ENCODE measurements around the gene PSMD1.

The PSMD1 gene

DNA sequence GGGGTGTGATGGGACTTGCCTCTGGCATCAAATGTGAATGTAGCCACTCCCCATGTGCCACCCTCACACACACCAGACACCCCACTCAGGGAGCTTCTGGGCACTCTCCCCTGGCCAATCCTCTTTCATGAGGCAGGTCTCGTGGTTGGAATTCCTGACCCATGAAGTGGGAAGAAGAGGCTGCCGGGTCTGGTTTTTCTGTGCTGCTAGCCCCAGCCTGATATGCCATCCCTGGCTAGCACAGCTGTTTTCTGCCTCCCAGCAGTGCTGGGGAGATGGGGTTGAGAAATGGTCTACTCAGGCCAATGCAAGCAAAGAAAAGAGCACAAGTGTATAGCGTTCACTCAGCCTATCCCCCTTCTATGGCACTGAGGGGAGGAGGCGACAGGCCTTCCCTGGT lies 20.5 kb upstream of the PSMD1 start:
- DNase-seq = no peak

DNA sequence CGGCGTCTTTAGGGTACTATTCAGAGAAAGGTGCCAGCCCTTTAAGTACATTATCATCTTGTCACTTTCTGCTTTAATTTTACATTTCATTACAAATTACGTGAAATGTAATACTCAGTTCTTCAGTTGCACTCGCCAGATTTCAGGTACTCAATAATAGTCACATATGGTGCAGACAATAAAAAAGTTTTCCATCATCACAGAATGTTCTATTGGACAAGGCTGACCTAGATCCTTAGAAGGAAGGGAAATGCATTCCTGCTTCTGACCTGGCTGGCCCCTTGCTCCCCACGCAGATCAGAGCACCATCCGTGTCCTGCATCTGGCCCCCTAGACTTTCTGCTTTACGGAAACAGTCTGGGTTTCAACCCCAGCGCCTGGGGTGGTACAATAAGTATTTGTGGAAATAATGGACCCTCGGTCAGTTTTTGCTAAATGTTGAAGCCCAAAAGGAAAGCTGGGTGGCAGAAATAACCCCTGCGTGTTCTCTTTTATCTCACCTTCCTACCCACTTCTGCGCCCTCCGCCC lies 20.0 kb upstream of the PSMD1 start:
- no peak for DNase-seq

DNA sequence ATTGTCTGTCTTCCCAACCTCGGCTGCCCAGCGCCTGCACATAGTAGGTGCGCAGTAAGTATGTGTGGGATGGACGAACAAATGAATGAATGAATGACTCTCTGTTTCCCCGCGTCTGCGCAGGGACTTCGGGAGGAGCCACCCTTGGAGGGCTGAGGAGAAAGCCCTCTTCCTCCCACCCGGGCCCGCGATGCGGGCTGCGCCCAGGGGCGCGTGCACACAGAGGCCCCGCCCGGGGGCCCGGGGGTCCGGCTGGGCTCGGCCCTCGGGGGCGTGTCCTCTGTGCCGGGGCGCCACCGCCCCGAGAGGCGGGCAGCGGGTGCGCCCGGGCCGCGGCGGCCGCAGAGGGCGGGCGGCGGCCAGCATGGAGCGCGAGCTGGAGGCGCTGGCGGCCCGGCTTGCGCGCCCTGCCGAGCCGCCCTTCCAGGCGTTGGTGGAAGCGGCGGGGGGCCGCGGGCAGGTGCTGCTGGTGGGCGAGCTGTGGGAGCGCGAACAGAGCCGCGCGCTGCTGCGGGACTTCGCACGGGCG lies 19.4 kb upstream of the PSMD1 start, which contains the start of gene C2orf72:
Gene C2orf72 (plus strand): TSS at position 322 of the 529 bp plus-strand sequence. CDS start 43 bp downstream, at position 365.
- no peak for DNase-seq

DNA sequence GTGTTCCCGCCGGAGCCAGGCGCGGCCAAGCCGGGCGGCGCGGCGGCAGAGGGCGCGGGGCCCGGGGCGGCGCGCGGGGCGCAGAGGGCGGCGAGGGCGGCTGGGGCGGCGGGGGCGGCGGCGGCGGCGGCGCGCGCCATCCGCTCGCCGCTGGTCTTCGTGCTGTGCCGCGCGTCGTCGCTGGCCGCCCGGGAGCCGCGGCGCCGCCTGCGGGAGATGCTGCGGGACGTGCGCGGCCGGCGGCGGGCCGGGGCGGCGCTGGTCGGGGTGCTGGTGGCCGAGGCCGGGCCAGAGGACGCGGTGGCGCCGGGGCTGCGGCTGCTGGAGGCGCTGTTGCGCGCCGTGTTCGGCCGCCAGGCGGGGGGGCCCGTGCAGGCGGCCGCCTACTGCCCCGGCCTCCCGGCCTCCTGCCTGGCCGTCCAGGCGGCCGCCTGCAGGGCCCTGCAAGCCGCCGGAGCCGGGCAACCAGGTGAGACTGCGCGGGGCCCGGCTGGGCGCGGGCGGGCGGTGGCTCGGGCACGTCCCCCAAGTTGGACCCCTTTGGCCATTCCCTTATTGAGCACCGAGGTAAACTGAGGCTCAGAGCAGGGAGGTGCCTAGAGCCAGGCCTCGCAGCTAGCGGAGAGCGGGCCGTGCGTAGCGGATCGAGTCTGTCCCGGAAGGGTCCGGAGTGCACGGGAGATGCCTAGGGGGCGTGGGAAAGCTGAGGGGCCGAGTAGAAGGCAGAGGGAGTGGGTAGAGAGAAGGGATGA lies 18.8 kb upstream of the PSMD1 start:
- DNase-seq = no peak

DNA sequence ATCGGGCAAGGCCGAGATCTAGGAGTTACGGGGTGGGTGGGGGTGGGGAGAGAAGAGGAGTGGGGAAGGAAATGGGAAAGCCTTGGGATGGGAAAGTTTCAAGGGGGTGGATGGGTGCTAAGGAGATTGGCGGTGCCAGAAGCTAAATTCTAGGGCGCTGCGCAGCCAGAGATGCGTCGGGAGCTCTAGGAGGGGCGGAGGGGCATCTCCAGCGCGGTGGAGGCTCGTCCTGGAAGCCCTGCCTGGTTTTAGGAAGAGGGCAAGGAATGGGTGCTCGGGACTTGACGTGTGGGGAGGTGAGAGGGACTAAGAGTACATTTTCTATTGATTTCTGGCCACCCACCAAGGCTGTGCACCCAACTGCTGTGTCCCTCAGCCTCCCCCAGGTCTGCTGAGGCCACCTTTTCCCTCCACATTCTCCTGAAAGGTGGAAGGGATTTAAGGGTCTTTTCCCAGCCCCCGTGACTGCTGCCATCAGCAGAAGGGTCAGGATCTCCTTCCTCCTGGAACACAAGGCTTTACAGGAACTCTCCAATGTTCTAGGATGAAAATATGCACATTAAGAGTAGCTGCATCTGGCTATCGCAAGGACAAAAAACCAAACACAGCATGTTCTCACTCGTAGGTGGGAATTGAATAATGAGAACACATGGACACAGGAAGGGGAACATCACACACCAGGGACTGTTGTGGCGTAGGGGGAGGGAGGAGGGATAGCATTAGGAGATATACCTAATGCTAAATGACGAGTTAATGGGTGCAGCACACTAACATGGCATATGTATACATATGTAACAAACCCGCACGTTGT lies 18.0 kb upstream of the PSMD1 start:
- DNase-seq = no peak

DNA sequence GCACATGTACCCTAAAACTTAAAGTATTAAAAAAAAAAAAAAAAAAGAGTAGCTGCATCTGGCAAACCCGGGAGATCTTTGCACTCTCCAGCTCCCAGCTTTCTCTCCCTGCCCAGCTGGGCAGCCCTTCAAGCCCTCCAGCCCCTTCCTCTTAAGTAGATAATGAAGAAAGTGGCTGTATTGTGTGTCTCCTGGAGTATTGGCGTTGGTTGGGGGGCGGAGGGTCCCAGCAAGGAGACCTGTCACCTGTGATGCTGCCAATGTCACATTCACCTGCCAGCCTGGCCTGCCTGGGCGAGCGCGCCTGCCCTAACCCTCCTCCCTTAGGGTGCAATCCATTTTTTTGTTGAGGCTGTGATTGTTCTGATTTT lies 17.4 kb upstream of the PSMD1 start:
- no peak for DNase-seq

DNA sequence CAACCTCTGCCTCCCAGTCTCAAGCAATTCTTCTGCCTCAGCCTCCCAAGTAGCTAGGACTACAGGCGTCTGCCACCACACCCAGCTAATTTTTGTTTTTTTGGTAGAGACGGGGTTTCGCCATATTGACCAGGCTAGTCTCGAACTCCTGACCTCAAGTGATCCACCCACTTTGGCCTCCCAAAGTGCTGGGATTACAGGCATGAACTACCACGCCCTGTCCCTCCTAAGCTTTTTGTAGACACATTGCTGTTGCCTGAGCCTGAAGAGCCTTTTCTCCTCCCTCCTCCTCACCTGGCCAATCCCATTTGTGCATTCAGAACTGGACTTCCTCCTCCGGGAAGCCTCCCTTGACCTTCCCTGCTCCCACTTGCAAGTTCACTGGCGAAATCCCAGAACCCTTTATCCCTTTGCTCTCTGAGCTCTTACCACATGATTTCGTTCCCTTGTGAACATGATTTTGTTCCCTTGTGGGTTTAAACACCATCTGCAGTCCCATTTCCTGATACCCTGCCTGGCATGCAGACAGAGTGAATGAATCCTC lies 16.8 kb upstream of the PSMD1 start:
- DNase-seq = no peak

DNA sequence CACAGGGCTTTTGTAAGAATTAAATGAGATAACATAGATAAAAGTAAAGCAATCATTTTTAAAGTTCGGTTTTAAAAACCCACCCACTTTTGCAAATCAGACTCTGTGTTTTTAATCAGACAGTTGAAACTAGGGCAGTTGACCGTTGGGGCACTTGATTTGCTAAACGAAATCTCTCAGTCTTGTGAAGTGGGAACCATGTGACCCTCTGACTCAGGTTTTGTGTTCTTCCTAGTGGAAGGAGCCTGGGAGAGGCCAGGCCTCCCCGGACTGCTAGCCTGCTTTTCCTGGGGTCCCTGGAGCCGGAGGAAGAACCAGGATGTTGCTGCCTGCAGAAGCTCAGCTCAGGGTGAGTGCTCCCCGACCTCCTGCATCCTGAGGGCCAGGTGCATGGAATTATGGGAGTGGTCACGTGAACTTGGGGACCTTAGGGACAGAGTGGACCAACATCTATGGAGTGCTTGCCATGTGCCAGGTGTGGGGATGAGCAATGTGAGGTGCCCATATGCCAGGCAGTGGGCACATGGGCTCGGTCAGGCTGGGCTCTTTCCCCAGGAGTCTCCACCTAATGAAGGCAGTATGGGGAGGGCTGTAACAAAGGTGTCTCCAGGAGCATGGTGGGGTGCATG lies 15.5 kb upstream of the PSMD1 start:
- no peak for DNase-seq

DNA sequence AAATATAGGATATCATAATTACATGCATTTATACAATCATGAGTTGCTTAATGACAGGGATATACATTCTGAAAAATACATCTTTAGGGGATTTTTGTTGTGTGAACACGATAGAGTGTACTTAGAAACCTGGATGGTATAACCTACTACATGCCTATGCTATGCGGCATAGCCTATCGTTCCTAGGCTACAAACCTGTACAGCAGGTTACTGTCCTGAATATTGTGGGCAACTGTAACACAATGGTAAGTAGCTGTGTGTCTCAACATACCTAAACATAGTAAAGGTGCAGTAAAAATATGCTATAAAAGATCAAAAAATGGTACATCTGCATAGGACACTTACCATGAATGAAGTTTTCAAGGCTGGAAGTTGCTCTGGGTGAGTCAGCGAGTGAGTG lies 12.9 kb upstream of the PSMD1 start:
- DNase-seq = no peak

DNA sequence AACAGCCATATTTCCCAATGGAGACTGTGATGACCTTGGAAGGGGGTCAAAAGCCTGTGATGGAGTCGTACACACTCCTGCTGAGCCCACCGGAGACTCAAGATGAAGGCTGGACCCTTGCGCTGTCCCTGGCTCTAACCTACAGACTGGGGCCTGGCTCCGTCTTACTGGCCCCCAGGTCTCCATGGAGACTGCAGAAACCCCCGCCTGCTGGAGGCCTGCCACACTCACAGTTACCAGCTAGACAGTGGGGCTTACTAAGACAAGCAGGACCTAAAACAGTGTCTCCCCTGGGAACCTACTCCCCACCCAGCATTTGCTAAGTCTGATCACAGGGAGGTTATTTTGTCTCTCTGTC lies 9.8 kb upstream of the PSMD1 start:
- no peak for DNase-seq

DNA sequence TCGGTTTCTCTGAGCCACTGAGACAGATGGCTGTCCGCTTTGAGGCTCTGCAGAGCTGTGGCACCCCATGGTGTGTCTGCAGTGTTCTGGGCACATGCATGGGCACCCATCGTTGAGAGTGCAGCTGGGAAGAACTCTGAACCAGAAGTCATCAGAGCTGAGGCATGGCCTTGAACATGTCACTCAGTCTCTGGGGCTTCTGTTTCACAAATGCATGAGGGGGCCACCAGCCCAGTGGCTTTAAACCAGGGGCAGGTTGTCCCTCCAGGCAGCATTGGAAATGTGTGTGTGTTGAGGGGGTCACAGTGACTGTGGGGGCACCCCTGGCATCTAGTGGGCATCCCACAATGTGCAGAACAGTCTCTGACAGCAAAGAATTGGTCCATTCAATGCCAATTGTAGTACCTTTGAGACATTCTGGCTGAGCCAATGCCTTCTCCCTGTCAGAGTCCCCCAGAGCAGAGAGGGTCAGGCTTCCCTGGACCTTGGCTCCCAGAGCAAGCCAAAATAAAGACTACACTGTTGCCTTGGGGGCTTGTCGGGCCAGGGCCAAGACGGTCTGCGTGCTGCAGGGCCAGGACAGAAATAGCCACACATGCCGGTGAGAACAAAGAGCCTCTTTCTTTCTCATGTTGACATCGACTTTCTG lies 9.3 kb upstream of the PSMD1 start:
- no peak for DNase-seq

DNA sequence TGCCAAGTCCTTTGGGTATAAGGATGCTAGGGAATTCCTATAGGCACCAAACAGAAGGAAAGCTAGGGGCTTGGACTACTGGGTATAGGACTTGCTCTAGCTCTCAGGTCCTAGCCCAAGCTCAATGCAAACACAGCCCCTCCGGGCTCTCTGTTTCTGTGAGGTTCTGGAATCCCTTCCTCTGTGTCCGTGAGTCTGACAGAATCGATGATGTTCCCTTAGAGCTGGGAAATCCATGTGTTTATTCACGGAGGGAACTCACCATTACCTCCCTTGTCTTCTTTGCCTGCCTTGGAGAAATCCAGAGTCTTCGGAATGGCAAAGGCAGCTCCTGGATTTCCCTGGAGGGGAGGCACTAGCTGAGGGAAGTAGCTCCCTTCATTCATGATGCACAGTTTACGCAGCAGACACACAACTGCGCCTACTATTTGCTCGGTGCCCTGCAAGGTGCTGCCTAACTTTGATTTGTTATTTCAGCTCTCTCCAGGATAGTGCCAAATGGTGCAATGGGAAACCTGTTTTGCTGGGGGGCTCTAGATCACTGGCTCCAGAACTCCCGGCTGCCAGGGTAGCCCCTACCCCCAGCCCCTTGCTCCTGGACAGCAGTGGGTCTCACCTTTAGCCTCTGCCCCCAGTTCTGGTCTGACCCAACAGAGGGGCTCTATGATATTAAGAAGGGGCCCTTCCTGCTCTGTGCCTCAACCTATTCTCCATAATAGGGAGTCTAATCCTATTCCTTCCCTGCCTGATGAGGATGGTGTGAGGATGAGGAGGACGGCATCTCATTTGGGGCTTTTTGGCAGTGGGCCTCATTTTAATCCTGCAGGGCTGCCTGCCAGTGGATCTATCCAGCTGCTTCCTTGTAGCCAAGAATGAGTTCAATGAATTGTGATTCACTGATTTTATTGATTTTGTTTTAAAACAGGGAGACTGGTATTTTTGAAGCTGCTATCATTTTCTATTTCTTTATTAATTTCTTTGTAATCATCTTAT lies 8.4 kb upstream of the PSMD1 start:
- DNase-seq = no peak

DNA sequence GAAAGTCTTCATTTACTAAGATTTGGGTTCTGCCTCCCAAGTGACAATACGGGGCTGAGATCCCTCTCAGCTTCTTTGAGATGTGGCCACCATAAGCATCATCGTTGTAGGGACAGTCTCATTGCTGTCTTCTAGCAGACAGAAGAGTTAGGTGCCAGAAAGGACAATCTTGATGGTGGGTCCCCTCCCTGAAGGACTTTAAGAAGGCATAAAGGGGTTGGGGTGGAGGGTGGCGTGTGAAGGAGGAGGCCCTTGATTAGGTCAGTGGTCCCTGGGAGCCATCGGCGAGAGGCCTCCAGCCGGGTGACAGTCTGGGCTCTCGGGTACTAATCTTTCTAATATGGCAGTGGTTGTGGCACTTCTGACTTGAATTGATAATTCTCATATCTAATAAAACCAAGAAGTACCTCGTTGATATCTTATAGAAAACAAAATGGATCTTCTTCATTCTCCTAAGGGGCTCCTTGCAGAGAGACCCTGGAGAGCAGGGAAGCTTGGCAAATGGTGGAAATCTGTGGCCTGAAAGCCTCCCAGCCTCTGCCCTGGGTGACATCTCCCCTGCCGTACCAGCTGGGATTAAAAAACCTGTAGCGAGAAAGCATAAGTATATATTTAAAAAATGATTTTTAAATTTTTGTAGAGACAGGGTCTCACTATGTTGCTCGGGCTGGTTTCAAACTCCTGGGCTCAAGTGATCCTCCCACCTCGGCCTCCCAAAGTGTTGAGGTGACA lies 7.2 kb upstream of the PSMD1 start:
- DNase-seq = no peak

DNA sequence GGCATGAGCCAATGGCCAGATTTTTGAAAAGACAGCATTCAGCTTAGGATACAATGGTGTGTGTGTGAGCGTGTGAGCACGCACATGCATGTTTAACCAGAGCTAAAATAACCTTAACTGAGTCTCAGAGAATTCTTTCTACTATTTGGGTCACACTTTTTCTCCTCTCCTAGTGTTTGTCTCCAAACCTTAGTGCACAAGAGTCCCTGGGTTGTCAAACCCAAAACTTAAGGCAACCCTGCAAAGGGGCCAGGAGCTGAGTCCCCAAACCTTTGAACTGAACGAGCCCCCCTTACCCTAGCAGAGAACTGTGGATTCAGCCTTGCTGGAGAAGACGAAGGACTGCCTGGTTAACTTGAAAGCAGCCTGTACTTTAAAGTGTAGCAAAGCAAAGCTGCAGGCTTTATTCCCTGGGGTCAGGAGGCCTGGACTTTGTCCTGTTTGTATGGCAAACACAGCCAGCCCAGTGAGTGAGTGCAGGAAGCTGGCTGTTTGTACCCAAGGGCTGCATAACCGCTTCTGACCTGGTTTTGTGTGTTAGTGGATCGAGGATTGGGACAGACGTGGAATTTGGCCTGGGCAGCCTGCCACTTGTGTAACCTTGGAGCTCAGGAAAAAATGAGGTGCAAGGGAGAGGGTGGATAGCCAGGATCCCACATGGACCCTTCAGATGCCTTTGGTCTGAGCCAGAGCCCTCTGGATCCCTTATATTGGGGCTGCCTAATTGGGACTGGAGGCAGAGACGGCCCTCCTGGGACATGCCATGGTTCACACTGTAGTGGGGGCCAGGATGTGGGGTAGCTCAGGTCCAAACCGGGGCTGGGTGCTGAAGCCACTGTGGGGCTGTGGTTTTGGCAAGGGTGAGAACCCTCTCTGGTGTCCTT lies 6.4 kb upstream of the PSMD1 start:
- DNase-seq = no peak

DNA sequence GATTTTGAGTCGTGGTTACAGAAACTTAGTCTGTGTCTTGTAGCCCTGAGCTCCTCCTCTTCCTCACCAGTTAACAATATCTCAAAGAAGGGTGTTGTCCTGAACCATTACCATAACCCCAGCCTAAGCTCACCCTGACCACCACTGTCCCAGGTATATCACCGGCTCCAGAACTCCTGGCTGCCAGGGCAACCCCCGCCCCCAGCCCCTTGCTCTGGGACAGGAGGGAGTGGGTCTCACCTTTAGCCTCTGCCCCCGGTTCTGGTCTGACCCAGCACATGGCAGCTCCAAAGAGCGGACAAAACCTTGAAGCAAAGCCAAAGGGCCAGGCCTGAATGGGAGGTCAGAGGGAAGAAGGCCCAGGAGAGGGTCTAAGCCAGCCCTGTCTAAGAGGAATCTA lies 5.6 kb upstream of the PSMD1 start:
- DNase-seq = no peak

DNA sequence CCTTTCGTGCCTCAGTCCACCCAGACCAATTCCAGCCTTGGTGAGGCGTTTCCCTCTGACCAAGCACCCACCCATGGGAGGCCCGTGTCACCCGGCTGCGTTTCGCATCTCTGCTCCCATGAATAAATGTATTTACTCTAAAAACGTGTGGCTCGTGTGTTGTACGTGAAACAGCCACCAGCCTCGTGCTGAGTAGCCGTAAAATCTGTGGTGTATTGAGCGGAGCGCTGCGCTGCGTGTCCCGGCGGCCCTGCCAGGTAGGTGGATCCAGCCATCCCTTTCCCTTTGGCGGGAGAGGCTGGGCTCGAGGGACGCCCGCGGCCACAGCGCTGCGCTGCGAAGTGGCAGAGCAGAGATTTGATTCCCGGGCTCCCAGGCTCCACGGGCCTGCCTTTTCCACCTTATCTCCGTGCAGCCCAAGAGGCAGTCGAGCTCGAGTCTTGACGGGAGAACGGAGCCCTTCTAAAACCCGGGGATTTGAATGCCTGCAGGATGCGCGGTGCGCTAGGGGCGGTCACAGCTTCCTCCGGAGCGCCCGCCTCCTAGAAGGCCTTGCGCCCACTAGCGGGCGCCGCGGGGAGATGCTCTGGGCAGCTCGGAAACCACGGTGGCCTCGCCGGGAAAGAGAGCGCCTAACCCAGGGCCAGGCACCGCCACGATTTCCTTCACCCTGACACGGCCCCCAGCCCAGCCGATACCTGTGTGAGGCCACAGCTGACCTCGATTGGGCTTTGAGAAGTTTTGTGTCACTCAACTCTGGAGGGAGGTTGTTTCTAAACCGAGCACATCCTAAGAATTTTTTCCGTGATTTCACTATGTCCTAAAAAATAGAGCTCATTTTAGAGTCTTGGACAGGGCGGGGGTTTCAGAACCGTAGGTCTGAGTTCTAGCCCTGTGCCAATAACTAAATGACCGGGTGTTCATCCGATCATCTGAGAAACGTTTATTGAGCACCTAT lies 3.9 kb upstream of the PSMD1 start:
- DNase-seq = peak; percentile 85

DNA sequence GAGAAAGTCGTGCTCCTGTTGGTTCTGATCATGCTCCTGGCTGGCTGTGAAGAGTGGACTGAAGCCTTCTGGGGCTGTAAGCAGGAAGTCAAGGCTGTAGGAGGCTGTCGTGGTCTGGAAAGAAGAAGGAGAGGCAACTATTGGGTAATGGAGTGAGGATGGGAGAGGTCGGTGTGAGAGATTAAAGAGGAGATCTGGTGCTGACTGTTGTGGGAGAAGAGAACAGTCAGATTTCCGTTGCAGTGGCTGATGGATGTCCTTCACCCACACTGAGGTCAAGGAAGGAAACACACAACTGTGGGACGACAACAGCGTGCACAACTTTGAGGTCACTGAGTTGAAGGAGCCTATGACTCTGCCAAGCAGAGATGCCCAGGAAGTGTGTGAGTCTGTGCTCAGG lies 2.8 kb upstream of the PSMD1 start:
- DNase-seq = no peak

DNA sequence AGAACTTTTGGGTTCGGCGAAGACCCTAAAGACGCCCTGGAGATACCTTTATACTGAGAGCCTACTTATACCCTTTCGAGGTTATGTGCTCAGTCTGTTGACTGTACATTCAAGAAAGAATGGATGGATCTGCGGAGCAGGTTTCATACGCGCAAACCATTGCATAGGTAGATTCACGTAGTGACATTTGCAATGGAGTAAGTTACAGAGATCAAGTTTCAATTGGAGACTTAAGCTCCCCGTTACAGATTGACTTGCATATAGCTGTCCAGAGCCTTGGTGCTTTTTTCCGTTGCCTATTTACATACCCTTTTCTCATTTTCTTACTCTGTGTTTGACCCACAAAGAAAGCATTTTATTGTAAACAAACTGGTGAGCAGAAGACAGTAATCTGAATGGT lies 923 bp downstream of the PSMD1 start:
- no peak for DNase-seq

Measured in stimulated activated CD4-positive, alpha-beta T cell treated with anti-CD3 and anti-CD28 coated beads, Interleukin-1b, Interleukin-23, amount 100 ng/mL, for 48 hours (primary cell).